HuH-7 (cell line): ENCODE results near the gene SMYD5.

ENCODE experiments used
- DNase-seq: peaks from one replicate; pipeline ENCODE4 v3.0.0; 2011; ENCODE audit warnings: low spot score

The SMYD5 gene

DNA sequence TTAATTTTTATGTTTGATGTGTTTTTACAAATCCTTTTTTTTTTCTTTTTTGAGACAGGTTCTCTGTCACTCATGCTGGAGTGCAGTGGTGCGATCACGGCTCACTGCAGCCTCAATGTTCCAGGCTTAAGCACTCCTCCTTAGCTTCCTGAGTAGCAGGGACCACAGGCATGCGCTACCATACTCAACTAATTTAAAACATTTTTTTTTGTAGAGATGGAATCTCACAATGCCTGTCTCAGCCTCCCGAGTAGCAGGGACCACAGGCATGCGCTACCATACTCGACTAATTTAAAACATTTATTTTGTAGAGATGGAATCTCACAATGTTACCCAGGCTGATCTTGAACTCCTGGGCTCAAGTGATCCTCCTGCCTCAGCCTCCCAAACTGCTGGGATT, 8.4 kb upstream of the SMYD5 start:
- no peak for DNase-seq

DNA sequence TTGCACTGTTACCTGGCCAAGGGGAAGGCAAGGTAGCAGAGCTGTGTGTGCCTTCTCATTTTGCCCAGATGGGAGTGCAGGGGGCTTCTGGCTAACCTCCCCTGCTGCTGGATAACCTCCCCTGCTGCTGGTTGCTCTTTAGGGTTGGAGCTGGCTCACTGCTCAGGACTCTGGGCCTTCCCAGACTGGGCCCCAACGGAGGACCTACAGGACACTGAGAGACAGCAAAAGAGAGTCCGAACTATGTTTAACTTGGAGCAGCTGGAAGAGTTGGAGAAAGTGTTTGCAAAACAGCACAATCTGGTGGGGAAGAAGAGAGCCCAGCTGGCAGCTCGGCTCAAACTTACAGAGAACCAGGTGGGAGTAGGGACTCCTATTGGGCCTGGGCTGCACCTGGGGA, 5.8 kb upstream of the SMYD5 start:
- DNase-seq: no peak

DNA sequence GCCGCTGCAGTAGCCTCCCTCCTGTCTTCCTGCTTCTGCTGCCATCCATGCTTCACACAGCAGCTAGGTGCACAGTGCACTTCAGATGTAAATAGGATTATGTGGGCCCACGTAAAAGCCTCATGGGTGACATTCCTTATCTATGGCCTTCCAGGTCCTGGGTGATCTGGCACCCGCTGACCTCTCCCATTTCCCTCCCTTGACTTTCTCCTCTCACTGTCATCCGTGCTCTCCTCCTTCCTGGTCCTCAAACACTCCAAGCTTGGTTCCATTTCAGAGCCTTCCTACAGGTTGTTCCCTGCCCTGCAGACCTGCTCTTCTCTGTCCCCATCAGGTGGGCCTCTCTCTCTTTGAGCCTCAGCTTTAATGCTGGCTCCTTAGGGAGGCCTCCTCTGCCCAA, 4.0 kb upstream of the SMYD5 start:
- DNase-seq: no peak

DNA sequence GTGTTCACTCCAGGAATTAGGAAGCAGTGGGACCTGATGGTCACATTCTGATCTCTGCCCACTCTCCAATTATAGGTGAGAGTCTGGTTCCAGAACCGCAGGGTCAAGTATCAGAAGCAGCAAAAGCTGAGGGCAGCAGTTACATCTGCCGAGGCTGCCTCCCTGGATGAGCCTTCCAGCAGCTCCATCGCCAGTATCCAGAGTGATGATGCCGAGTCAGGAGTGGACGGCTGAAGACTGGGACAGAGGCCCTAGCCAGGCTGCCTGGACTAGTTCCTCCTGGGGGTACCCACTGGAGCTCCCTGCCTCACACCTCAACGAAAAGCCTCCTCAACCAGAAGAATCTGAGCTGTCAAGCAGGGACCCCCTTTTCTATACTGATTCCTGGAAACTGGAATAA, 3.3 kb upstream of the SMYD5 start:
- DNase-seq: no peak

DNA sequence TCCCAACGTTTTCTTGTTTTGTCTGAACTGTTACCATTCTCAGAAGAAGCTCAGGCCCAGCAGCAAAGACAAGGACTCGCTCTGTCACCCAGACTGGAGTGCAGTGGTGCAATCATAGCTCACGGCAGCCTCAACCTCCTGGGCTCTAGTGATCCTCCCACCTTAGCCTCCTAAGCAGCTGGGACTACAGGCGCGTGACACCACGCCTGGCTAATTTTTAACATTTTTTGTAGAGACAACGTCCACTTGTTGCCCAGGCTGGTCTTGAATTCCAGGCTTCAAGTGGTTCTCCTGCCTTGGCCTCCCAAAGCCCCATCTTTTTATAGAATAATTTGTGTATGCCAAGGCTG, 2.0 kb upstream of the SMYD5 start:
- DNase-seq: no peak

DNA sequence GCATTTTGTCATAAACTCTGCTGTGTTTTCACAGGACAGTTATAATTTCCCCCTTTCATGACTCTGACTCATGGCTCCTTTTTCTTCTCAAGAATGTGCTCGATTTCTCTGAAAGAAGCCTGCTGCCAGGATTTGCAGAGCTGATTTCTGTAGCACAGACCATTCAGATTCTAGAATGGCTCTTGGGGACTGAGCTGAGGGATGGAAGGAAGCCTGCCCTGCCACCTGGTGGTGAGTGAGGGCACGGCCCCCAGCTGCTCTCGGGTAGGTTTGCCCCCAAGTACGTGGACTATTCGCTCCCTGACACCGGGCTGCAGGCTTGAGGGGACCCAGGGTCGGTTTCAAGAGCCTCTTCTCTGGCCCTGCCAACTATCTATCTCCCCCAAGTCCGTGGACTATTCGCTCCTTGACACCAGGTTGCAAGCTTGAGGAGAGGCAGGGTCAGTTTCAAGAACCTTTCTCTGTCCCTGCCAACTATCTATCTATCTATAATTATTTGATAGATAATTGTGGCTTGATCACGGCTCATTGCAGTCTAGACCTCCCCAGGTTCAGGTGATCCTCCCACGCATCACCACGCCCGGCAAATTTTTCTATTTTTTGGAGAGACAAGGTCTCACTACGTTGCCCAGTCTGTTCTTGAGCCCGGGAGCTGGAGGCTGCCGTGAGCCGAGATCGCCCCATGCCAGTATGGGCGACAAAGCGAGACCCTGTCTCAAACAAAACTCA, 1.4 kb upstream of the SMYD5 start:
- DNase-seq: peak; percentile 92

DNA sequence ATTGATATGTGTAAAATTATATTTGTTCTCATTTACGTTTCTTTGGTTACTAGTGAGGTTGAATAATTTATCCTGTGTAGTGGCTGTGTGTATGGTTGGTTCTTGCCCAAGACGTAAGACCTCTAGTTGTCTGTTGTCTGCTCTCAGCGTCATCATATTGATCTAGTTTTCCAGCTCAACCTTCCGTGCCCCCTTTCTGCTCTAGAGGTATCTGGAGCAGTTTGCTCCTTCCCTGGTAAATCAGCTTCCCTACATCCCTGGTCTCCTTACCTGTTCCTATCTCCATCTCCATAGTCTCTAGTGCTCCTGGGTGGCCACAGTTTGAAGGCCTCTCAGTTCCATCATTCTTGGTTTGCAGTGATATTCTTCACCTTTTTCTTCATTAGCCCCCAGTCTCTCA, 1.2 kb downstream of the SMYD5 start:
- no peak for DNase-seq

DNA sequence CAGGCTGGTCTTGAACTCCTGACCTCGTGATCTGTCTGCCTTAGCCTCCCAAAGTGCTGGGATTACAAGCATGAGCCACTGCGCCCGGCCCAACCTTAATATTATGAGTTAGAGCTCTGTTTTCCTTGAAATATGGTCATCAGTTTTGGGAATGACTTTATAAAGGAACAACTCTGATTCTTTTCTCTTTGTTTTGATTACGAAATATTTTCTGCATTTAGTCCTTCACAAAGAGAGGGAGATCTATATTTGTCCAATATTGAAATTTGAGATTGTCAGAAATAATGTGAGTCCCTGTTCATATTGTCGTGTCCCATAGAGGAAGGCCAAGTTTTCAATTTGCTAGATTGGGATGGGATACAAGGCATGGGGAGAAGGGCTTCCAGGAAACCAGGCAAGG, 3.1 kb downstream of the SMYD5 start:
- no peak for DNase-seq

DNA sequence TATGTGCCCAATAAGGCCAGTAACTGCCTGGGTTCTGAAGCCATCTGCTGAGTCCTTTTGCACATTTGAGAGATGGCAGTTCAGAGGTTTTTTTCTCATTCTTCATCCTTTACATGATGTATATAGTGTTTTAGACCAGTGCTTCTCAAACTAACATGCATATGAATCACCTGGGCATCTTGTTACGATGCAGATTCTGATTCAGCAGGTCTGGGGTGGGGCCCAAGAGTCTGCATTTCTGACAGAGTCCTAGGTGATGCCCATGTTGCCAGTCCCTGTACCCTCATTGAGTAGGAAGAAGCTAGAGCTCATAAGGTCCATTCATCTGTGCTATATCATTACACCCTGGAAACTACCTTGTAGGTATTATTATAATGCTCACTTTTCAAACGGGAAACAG, 3.8 kb downstream of the SMYD5 start:
- DNase-seq: no peak

DNA sequence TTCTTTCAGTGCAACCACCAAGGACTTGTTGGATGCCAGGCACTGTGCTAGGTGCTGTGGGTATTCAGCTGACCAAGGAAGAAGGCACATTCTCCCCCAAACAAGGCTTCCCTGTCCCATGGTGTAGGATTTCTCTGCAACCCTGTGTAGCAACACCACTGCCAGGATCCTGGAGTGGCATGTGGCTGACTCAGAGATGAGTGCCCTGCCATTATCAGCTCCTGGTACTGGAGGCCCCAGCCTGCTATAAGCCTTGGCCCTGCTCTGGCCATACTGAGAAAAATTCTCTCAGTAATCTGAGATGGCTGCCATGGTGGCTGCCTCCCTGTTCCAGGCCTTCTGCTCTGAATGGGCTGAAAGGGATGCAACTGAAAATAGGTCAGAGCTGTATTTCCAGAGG, 4.3 kb downstream of the SMYD5 start:
- DNase-seq: no peak

DNA sequence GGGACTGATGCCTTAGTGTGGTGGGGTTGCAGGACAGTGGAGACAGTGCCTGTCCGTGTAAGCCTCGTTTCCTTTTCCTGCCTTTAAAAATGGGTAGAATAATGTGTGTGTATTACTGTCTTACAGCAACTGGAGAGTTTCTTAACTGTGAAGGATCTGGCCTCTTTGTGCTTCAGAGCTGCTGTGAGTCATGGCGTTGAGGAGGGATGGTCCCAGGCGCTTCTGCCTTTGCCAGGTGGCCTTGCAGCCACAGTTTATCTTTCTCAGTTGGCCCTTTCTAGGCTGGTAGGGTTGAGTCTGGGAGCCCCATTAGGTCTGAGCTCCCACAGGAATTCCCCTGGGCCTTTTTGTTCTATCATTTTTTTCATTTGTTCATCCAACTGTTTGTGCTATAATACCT, 9.8 kb downstream of the SMYD5 start:
- DNase-seq: no peak

DNA sequence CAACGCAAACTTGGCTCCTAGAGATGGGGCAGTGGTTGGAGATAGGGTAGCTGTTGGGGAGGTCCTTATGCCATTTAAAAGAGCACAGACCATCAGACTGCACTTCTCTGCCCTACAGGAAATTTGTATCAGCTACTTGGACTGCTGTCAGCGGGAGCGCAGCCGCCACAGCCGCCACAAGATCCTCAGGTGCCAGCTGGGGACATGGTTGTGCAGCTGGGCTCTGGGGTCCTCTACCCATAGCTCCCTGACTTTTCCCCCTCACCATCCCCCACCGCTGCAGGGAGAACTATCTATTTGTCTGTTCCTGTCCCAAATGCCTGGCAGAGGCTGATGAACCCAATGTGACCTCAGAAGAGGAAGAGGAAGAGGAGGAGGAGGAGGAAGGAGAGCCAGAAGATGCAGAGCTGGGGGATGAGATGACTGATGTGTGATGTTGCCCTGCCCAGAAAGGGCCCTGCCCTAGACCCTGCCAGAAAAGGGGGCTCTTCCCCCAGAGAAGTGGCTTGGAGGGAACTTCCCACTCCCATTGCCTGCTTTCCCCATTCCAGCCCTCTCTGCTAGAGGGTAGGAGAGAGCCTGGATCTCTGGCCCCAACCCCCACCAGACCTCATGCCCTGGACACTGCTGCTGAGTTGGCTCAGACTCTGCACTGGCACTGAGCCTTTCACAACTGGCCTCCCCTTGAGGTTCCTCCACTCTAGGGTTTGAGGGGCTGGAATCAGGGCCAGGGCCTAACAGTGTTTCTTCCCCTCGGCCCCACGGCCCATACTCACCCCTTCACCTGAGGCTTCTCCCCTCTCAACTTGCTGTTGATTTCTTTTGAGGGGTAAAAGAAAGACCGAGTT, 11.7 kb downstream of the SMYD5 start:
- no peak for DNase-seq

DNA sequence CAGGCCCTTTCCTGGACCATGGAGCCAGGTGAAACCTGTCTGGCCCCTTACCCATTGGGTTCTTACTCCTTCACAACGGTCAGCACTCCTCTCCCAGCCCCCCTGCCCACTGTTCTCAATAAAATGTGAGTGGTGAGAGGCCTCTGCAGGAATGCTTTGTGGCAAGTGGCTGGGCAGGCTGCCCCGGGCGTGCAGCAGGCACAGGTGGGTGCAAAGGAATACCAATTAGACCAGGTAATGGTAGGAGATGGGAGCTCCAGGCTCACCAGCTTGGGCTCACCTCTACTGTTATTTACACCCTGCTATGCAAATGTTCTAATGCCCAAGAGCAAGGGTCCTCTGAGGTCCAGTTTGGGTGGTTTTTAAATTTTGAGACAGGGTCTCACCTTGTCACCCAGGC, 13.0 kb downstream of the SMYD5 start:
- DNase-seq: no peak

DNA sequence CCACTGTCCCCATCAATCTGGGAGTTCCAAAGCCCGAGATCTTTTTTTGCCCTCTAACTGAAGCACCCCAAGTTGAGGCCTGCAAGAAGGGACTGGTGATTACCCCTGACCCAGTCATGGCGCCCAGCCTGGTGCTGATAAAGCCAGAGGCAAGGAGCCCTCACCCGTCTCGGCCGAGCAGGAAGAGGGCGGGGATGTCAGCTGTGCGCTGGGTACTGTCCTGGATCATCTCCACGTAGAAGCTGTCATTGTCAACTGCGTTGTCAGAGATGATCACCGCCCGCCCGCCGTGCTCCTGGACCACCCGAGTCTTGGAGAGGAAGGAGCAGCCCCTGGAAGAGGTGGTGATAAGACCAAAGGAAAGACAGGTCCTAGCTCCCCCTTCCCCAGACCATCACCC, 14.6 kb downstream of the SMYD5 start:
- no peak for DNase-seq

DNA sequence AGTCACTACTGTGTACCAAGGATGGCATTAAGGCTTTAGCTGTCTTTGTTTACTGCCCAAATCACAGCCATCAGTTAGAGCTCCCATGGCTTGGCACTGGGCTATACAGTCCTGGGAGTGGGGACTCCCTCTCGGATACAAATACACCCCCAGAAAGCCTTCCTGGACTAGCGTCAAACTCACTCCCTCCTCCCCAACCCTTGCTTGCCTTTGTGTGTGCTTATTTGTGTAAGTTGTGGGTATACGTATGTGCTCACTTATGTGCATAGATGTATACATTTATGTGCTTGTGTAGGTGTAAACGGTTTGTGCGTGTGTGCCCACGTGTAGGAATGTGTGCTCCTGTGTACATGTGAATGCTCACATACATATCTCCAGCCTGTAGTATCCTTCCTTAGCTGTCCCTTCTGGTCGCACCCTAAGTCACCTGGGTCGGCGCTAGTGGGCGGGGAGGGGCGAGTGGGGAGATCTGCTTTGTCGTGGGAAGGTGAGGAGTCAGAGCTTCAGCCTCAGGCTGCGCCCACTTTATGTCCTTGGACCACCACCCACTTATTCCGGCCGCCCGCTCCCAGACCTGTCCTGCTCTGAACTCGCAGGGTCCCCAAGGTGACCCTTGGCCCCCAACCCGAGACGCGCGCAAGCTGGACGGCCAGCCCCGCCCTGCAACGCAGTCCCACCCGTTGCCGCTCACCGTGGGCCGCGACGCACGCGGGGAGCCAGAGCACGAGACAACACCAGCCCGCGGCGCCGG, 18.5 kb downstream of the SMYD5 start:
- DNase-seq: peak; percentile 44

DNA sequence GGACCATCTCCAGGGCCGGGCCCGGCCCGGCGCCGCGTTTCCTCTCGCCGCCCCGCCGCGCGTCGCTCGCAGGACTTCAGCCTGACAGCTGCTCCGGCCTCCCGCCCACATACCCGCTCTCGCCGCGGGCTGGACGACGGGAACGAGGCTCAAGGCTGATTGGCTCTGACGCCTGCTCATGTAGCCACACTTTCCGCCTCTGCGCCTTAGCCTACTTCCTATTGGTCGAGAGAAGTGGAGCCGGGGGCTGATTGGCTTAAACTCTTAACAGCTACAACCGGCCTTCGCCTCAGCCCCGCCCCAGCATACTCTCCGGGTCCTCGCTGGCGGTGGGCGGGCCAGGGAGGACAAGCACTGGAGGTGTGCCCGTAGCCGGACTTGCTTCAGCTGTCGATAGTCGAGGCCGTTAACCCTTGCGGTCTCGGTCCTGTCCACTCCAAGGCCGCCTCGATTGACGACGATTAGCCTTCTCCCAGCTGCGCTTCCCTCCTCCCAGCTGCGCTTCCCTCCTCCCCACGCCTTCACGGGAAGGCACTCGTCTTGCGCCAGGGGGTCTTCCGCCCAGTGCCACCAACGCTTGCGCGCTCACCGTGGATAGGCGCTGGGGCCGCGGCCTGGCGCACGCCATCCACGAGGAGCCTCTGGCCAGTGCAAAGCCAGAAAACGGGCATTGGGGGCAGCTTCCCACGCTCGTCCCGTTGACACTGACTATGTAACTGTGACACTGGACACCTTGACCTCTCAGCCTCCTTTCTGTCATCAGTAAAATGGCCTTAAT, 19.3 kb downstream of the SMYD5 start, which contains the start of gene PRADC1:
PRADC1 (minus strand) TSS at position 86 of the 778 bp plus-strand sequence; CDS start at position 7, 79 bp downstream.
- DNase-seq: peak; percentile 100

DNA sequence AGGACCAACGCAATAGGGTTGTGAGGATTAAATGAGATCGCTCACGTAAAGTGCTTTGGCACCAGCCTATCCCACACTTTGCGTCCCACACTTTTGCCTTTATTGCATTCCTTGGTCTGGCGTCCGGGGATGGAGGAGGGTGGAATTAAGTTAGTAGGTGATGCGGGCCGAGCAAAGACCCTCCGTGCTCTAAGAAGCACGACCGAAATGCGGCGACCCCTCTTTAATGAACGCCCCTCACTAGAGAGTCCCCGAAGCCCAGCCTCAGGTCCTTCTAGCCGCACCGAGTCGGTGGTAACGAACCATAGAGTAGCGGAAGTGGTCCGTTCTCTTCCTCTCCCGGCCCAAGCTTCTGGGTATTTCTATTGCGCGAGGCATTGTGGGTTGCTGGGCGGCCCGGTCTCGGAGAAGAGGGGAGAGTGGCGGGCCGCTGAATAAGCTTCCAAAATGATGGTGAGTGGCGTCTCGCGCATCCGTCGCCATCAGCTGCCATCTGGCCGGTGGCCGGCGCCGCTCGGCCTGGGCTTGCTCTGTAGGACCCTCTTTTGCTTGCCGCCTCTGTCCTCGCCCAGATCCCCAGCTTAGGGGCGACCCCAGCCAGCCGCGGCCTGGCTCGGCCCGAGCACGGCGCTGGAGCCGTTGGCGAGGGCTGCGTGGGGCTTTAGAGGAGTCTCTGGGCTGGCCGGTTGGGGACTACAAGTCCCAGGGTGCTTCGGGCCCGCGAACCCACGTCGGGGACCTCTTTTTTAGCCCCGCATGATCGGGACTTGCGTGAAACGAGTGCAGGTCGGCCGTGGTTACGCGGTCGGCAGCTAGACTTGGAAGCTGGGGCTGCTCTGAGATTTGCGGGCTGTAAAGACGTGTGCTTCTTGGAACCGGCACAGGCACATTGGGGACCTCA, 20.1 kb downstream of the SMYD5 start, which contains the start of gene CCT7:
CCT7 (plus strand) TSS at position 377 of the 901 bp plus-strand sequence; CDS start at position 448, 71 bp downstream.
- DNase-seq: peak; percentile 86

DNA sequence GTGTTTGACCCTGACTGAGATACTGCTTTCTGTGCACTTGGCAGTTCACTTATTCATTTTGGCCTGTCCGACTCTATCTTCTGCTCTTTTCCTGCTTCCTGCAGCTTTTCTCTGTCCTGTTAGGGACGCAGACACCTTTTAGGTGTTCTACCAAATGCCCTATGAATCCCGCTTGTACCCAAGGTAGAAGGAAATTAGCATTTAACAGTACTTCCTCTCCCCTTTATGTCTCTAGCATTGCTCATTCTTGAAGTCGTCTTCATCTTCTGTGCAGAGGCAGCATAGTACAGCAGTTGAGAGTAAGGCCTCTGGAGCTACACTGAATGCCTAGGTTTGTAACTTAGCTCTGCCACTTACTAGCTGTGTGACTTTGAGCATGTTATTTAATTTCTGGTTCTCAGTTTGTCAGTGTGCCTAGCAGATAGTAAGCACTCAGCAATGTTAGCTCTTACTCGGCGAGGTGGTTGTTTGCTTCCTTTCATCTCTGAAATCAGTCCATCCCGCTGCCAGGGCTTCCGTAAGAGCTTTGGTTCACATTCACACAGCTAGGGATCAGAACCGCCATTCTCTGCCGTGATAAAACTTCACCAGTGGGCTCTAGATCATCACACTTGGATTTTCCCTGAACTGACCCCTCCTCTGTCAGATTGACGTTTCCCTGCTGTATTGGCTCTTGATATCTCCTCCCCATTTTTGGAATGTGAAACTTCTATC, 21.4 kb downstream of the SMYD5 start:
- DNase-seq: no peak

DNA sequence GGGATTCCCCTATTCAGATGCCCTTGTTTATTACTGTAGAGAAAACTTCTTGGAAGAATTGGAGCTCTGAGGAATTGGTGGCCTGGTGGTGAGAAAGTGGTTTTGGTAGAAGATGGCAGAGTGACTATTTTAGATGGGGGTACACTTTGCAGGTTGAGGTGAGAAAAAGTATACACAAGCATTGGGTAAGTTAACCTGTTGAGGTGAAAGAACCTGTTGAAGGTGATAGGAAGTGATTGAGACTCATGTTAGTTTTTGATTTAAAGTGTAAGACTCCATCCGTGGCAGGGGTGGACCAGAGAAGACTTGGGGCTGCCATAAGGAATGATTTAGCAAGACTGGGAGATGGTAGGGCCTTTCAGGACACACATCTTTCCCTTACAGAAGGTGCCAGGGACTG, 23.1 kb downstream of the SMYD5 start:
- no peak for DNase-seq

DNA sequence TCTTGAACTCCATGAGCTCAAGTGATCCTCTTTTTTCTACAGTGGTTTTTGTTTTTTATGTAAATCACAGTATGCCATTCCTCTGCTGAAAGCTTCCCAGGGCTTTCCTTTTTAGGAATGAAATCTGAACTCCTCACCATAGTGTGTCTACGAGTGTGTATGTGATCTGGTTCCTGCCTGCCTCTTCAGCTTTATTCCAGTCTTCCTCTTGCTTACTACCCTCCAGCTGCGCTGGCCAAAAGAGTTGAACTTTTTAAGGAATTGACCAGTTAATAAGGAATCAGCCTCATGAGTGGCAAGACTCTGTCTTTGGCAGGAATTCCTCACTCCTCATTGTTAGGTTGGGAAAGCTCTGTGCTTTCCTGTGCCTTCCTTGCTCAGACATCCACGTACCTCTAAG, 24.1 kb downstream of the SMYD5 start:
- DNase-seq: no peak
